Activated CD4-positive, CD25-positive, alpha-beta regulatory T cell (primary cell): ENCODE measurements around the gene SMYD2.

Experiments
- DNase-seq, 4 experiments: peaks; one replicate each; lab custom pipeline; 2025; lab: John Stamatoyannopoulos, UW

Gene SMYD2

DNA sequence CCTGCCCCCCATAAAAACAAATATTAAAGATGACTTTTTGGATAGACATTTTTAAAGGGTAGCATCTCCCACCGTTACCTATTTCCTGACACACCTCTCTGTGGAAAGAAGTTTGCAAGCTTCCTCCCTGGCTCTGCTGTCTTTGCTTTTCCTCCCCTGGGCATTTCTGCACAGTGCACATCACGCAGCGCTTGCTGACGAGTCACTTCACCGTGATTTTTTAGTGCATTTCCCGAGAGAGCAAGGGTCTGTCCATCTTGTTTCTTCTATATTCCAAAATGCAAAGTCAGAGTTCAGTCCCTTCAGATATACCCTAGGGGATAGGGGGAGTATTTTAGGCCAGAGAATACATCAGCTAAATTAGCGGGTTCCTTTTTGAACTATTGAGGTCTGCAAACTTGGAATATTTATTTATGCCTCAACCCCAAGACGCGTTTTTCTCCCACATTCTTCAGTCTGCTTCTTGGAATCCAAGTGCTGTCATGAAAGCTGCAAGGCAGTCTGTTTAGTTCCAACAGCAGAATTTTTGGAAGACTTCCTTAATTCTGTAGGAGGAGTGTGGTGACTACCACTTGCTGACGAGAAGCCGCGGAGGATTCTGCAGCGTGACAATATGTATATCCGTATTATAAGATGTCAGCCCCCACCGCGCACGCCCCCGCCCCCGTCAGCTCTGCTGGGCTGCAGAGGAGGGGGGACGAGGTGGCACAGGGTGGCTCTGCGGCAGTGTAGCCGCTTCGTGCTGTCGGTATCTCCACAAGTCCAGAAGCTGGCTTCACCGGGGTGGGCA is 22.4 kb downstream of the SMYD2 start:
- DNase-seq = no peak

- DNase-seq = no peak
Measured at GRCh38 chr1:214305164-214305751, 24.3 kb downstream of the SMYD2 start.

DNA sequence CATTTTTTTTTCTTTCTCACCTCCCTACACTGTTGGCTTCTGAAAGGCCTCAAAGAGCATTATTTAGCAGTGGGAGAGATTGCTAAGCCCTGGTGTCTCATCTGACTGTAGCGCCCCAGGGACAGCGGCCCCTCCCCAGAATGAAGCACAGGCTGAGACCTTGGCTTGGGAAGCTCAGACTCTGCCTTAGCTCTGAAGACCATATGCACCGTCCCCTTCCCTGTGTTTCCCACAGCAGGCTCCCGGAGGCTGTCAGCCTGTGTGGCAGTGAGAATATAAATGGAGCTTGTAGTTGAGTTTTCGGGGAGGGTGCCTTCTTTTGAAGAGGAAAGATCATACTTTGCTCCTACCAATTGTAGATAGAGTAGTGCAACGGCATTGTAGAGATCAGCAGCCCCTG is 25.3 kb downstream of the SMYD2 start:
- no peak for DNase-seq

DNA sequence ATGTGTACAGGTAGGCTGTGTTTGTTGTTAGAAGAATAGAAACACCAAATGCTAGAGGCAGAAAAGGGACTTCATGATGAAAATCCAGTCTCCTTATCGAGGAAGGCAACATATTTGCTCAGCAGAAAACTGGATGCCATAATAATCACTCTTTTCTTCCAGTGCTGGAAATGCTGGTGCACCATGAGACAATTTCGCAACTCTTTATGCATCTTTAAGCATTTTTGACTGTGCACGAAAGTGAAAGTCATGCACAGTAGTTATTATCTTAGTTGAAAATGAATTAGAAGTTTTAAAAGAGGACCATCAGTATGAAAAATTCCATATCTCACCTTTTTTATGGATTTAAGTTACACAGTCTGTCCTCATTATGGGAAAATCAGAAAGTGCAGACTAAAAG is 29.1 kb downstream of the SMYD2 start:
- DNase-seq = no peak

DNA sequence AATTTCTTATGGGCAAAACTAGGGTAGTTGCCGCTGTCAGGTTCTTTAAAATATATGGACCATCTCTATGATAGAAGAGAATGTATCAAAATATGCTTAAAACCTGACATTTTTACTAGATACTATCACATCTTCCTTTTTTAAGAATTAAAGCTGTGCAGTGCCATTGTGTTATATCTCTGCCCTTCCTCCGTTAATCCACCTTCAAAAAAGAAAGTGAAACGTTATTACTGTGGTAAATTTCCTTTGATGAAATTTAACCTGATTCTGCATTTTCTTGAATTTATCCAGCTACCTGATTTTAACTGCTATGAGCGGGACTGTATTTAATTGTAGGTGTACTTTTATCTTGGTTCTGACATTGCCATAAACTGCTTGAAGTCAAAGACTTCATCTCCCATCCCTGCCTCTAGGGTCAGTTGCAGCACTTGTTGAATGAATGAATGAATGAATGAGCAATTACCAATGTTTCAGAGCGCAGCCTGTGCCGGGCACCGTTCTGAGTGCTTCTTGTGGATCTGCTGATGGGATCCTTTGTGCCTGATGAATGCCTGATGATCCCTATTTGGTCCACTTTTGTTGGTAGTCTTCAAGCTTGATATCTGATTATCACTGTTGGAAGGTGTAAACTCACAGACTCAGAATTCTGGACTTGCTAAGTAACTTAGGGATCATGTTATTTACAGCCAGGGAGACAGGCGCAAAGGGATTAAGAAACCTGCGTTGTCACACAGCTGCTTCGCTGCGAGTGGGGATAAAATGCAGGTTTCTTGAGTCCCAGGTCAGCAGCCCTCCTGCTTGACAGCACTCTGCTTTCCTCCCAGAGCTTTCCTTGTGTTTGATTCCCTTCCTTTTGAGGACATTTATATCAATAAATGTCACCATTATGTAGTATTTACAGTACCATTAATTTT is 30.1 kb downstream of the SMYD2 start:
- no peak for DNase-seq

DNA sequence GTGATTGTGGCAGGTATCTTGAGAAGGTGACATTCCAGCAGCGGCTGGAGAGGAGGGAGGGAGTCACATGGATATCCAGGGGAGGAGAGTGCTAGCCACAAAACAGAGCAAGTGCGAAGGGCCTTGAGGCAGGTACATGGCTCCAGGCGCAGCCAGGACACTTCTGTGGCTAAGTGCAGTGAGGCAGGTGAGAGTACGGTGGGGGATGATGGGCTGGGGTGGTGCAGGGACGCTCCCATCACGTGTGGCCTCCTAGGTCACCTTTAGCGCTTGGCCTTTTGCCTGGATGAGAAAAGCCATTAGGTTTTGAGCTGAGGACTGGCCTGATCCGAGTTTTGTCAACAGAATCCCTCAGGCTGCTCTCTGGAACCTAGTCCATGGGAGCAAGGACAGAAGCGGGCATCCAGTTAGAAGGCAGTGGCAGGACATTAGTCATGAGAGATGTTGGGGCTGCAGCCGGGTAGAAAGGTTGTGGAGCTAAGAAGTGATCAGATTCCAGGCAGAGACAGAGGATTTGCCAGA is 31.6 kb downstream of the SMYD2 start:
- no peak for DNase-seq

DNA sequence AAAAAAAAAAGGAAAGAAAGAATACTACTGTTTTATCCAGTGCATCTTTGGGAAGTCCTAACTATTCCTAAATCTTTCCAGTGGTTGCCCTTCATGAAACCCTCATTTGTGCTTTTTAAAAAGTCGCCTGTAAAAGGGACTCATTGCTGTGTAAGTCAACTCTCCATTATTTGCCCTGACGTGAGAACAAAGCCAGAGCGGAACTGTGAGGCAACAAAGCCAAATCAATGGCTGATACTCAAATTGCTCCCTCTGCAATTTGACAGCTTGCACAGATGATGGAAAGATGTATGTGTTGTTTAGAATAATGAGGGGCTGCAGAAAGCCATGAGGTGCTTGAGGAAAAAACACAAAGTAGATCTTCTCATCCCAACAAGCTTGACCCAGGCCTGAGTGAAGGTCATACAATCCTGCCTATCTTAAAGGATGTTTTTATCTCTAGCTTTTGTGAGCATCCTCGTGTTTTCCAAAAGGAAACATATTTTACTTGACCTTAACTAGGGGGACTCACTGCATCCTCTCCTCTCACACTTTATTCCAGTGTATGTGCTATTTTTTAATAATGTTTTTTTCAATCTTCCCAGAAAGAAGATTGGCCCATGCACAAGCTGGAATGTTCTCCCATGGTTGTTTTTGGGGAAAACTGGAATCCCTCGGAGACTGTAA is 33.4 kb downstream of the SMYD2 start:
- DNase-seq = no peak

GRCh38 chr1:214316593-214316992 is 35.6 kb downstream of the SMYD2 start:
- no peak for DNase-seq

DNA sequence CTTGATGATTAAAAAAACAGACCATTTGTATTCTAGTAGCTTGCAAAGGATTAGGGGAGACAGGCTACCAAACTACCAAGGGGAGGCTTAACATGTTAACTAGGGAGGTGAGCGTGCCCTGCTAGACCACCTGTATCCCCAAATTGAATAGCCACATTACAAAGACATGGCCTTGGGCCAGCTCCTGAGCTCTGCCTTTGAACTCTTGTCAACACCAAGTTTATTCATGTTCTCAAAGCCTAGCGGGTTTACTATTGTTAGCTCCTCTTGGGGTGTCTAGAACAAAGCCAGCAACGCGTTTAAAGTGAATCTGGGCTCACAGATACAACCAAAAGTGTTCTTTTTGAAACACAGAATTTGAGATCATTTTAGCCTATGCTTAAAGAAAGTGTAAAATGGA is 36.3 kb downstream of the SMYD2 start:
- no peak for DNase-seq

- no peak for DNase-seq
Measured at GRCh38 chr1:214317734-214318133, 36.8 kb downstream of the SMYD2 start.

DNA sequence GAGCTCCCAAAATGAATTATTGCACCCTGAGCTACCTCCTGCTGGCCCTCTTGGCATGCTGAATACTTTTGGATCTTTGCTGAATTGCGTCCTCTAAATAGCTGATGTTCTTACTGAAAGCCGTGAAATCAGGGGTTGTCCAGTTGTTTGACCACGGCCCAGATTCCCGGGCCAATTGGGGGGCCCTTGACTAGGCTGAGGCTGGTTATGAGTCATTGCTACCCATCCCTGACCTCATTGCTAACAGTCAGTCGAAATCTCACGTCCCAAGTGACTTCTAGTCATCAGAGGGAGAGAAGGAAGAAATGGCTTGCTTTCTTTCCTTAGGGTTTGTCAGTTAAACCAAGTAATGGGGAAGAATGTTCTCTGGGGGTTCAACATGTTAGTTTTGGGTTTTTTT is 37.4 kb downstream of the SMYD2 start:
- no peak for DNase-seq

- DNase-seq = no peak
Measured at GRCh38 chr1:214318956-214319736, 38.2 kb downstream of the SMYD2 start.

- no peak for DNase-seq
Measured at GRCh38 chr1:214319938-214320337, 39.0 kb downstream of the SMYD2 start.

GRCh38 chr1:214321705-214322453 is 40.9 kb downstream of the SMYD2 start:
- DNase-seq = no peak

- DNase-seq = no peak
Measured at GRCh38 chr1:214324896-214325800, 44.2 kb downstream of the SMYD2 start.

- DNase-seq = no peak
Measured at GRCh38 chr1:214326406-214326805, 45.4 kb downstream of the SMYD2 start.

DNA sequence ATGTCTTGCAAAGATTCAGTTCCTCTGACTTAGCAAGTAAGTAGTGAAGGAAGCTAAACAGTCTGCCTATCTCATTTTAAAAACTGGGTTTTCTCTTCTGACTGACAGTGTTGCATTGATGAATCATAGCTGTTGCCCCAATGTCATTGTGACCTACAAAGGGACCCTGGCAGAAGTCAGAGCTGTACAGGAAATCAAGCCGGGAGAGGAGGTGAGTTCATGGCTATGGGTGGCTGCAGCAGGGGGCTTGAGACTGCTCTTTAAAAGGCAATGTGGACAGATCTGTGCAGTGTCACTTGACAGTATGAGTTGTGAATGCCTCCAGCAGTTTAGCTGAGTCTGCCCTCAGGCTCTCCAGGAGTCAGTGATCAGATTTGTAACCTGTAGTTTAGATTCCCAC is 46.6 kb downstream of the SMYD2 start:
- no peak for DNase-seq

- DNase-seq = peak; percentile 48 to 56 (median 52)
Measured at GRCh38 chr1:214328770-214329469, 48.0 kb downstream of the SMYD2 start.
